ENCODE data around the gene NAV2.

The NAV2 gene

DNA sequence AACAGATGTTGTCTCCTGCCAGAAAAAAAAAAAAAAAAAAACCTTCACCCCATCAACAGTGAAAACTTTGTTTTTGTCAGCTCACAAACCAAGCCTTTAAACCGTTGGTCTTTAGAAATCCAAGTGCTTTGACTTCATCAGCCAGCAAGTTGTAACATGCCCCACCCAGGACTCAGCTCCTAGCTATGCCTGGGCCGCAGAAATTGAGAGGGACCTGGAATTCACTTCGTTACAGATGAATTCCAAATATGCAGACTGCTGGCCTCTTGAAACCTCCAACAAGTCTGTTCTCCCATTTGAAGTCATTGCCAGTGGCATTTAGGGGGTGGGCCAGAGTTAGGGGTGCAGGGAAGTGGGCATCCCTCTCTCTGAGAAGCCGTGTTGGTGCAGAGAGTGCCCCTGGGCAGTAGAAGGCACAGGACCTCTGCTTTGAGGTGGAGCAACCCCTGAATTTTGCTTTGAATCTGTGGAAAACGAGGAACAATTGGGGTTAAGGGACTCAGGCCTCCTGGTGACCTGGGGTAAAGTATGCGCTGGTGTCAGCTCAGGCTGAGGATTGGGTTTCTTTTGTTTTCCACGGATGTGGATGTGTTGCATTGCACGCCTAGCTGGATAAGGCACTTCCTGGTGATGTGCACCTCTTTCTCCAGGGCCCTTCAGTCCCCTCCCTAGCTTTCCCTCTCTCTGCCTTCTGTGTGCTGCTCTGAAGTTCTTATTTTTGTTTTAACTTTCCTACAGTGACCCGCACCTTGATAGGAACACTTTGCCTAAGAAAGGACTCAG, 338.1 kb downstream of the NAV2 start:
- DNase-seq = no peak

DNA sequence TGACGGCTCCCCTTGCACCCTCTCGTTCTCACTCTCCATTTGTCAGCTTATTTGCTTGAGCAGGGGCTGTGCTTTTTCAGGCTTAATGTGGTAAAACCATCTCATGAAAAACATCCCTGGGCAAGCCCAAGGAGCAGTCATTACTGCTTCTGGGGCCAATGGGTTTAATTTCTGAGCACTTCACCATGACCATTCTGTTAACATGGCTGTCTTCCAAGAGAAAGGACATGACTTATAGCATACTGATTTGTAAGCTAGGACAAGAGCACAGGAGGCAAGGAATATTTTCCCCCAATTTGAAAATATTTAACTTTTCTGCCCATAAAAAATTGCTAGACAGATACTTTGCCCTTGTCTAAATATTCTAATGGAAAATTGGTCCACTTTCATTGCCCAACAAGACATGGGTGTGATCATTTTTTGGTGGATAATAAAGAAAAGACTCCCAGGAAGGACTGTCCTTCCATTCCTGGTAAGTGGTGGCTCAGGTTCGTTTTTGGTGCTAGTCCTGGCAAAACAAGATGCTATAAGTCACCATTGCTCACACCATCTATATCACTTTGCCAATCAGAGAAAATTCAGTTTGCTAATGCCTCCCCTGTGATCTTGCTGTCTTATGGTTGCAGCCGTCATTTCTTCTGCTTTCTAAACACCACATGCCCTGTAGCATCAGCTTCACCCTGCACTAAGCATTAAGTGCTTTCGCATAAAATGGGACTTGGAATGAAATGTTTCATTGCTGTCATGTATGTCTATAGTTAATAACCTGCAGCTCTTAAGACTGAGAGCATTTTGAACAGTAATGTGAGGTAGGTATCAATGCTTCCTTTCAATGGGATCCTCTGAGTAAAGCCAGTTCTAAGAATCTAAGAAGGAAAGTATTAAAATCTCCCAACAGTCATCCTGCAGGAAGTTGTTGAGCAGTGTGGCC, 339.1 kb downstream of the NAV2 start:
- no peak for DNase-seq

GRCh38 chr11:20053572-20053971, 340.9 kb downstream of the NAV2 start:
- DNase-seq = no peak

DNA sequence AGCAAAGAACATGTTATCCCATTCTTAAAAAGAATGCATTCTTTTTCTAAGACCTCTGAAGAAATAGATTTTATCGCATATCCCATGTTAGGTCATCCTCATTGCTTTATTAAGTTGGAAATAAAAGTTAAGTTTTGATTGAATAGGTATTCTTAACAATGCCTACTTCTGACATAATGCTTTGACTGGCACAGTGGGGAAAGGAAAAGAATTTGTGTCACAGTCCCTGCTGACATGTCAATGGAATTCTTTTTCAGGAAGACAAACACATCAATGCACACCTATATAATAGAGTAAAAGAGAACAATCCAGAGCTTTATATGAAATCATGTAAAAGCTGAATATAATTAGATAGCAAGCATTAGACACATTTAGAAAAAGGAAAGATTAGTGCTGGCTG, 341.9 kb downstream of the NAV2 start:
- no peak for DNase-seq

DNA sequence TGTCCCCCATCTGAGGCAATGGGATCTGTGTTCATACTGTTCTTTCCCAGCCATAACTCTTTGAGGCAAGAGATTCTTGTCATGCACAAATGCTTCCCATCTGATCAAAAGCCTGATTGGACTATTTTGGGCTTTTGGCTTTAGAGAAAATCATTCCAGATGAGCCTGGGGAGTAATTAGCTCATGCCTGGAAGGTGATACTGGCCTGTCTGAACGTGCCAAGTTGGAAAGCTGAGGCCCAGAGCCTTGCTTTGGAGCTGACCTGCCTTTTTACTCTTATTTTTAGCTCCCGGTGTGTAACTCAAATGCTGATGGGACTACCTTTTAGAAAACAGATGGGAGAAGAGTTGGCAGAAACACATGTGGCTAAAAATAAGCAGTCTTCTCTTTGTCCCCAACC, 342.7 kb downstream of the NAV2 start:
- DNase-seq = no peak

DNA sequence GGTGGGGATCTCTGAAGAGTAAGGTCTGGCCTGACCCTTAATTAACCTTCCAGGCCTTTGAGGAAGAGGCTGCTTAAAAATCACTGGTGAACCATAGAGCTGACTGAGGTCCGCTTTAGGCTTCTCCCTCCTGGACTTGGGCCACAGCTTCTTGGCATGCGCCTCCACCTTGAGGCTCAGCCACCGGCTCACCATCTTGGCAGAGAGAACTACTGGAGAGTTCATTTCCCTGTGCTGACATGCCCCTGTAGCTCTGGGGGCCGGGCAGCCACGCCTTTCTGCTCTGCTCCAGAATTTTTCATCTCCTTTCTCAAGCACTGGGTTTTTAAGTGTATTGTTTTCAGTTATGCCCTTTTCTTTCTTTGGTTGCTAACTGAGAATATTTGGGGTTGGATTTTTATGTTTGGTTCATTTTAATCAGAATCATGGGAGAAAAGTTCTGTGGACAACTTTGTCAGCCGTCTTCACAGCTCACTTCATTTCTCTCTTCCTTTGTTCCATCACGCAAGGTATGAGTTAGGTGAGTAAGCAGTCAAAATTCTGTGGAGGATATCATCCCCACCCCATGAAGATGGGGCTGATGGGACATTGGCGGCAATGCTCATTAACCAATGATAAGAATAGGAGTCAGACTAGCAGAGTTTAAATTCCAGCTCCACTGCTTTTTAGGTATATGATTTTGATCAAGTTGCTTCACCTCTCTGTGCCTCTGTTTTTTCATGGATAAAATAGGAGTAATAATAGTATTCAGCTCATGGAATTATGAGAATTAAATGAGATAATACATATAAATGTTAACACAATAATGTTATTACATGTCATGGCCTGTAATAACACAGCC, 343.7 kb downstream of the NAV2 start:
- no peak for DNase-seq

GRCh38 chr11:20056950-20057943, 344.6 kb downstream of the NAV2 start:
- DNase-seq = no peak

- no peak for DNase-seq
Measured at GRCh38 chr11:20058749-20059458, 346.3 kb downstream of the NAV2 start.

GRCh38 chr11:20059587-20060021, 347.0 kb downstream of the NAV2 start:
- DNase-seq = no peak

GRCh38 chr11:20060181-20060580, 347.5 kb downstream of the NAV2 start:
- DNase-seq = no peak

DNA sequence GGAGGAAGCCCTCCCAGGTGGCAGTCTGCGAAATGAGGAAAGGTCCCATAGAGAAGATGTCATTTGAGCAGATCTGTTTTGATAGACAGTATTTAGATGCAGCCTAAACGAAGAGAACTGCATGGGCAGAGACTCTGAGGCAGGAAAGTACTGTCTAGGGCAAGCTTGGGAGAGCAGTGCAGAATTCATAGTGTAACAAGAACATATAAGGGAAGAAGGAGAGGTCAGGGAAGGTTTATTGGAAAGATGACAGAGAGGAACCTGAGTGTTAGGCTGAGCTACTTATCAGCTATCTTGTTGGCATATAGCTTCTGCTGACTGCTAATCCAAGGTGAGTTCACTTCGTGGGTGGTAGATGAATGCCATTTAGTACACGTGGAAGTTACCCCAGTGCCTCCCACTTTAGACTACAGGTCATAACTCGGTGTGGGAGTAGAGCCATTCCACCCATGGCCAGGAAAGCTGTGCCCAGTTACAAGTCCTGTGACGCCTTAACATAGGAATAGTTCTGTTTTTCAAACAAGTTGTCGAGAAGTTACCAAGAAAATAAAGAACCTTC, 348.1 kb downstream of the NAV2 start:
- DNase-seq = no peak

DNA sequence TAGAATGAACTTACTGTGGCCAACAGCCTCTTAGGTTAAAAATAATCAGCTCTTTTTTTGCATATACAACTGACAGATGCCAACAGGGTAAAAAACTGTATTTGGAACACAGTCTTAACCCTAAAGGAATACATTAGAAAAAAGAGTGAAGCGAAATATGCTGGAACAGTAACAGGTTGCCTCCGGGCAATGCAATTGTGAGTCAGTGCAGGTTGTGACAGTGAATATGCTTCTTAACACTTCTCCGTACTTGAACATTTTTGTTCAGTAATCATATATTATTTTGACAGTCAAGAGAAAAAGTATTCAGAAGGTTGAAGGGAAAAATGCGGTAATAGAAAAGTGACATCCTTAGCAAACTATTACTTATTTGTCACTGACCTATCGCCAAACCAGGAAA, 349.1 kb downstream of the NAV2 start:
- no peak for DNase-seq

- no peak for DNase-seq
Measured at GRCh38 chr11:20064961-20065405, 352.3 kb downstream of the NAV2 start.

GRCh38 chr11:20065406-20065805, 352.8 kb downstream of the NAV2 start:
- DNase-seq = no peak

- DNase-seq = no peak
Measured at GRCh38 chr11:20066013-20066782, 353.6 kb downstream of the NAV2 start.

DNA sequence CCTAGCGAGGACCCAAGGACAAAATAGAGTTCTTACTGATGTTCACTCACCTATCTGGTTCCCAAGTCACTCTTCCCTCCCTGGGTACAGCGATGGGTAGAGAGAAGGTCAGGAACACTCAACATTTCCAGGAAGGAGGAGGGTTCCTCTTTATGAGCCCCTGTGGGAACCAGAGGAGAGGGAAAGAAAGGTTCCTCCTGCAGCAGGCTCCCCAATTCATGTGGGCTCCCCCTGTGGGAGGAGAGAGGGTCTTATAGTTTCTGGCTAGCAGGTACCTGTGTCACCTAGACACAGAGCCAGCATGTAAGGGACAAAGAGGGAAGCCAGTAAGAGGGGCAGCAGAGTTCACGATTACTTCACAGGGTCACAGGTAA, 354.1 kb downstream of the NAV2 start:
- DNase-seq = no peak

- no peak for DNase-seq
Measured at GRCh38 chr11:20067665-20068064, 355.0 kb downstream of the NAV2 start.

DNA sequence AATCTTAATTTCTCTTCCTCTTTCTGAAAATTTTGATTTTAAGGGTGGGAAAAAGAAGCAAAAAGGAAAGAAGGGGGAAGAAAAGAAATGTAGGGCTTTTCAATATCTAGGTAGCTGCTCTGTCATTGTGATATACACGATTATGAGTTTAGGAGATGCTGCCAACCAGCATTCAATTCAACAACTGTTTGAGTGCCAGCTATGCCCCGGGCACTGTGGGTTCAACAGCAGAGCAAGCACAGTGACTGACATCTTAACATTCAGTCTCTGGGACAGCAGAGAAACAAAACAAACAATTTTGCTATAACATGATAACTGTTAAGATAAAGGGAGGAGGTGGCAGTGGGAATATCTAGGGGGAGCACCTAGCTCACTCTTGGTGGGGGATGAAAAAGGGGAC, 356.1 kb downstream of the NAV2 start:
- no peak for DNase-seq

- no peak for DNase-seq
Measured at GRCh38 chr11:20070459-20070858, 357.8 kb downstream of the NAV2 start.

- no peak for DNase-seq
Measured at GRCh38 chr11:20075627-20076026, 363.0 kb downstream of the NAV2 start.

Data from CD4-positive, alpha-beta T cell treated with Interleukin-4 for 4 hours (primary cell).